Daoy (cell line): ENCODE data around the gene BACH2. TPM values are rescaled to one million over a fixed set of nuclear protein-coding genes. Genes with fewer than 3 reads are reported as not detected.

Experiments
- DNase-seq: peaks from one replicate; pipeline ENCODE4 v3.0.0-alpha.2; 2015; ENCODE audit warnings: low read depth
- total RNA-seq: library from RNA; depleted of rRNA; stranded (reverse); fragments of >200 nt; shearing (Covaris generic); gene quantifications from 2 replicates; pipeline ENCODE4 v1.2.3, GENCODE V29; 2014

The BACH2 gene
- total RNA-seq, 1 experiment from 2014 or later, result 0.46 TPM

GRCh38 chr6:89999945-90000825, 296.5 kb downstream of the BACH2 start:
- DNase-seq, result no peak

- peak; percentile 93 for DNase-seq
These were observed 297.5 kb downstream of the BACH2 start for GRCh38 chr6:89999154-89999553.

GRCh38 chr6:89997456-89998445, 298.9 kb downstream of the BACH2 start:
- peak; percentile 15 for DNase-seq

GRCh38 chr6:89993411-89993810, 303.2 kb downstream of the BACH2 start:
- DNase-seq, result no peak

- DNase-seq, result no peak
These were observed 303.8 kb downstream of the BACH2 start for GRCh38 chr6:89992818-89993217.

- no peak for DNase-seq
These were observed 306.9 kb downstream of the BACH2 start for GRCh38 chr6:89989742-89990141.

GRCh38 chr6:89987830-89988229, 308.8 kb downstream of the BACH2 start:
- no peak for DNase-seq

- no peak for DNase-seq
These were observed 309.5 kb downstream of the BACH2 start for GRCh38 chr6:89987140-89987539.

GRCh38 chr6:89986650-89987074, 310.0 kb downstream of the BACH2 start:
- peak; percentile 58 for DNase-seq

GRCh38 chr6:89985751-89986493, 310.7 kb downstream of the BACH2 start:
- peak; percentile 69 for DNase-seq

- peak; percentile 69 for DNase-seq
These were observed 311.5 kb downstream of the BACH2 start for GRCh38 chr6:89984926-89985750.

GRCh38 chr6:89980353-89980752, 316.3 kb downstream of the BACH2 start:
- no peak for DNase-seq

- no peak for DNase-seq
These were observed 317.0 kb downstream of the BACH2 start for GRCh38 chr6:89979481-89980119.

- DNase-seq, result no peak
These were observed 317.9 kb downstream of the BACH2 start for GRCh38 chr6:89978749-89979145.

- peak; percentile 42 for DNase-seq
These were observed 318.6 kb downstream of the BACH2 start for GRCh38 chr6:89977808-89978748.

- no peak for DNase-seq
These were observed 320.0 kb downstream of the BACH2 start for GRCh38 chr6:89976694-89977020.

GRCh38 chr6:89975991-89976693, 320.5 kb downstream of the BACH2 start:
- no peak for DNase-seq

GRCh38 chr6:89975366-89975765, 321.3 kb downstream of the BACH2 start:
- no peak for DNase-seq

- DNase-seq, result no peak
These were observed 321.8 kb downstream of the BACH2 start for GRCh38 chr6:89974834-89975233.
